ENCODE measurements around the gene DSCAML1.

- TF ChIP-seq PKNOX1 (IDR thresholded peaks at IDR 0.05) (no peak), BHLHE40 (IDR thresholded peaks at IDR 0.05; ENCODE audit: borderline replicate concordance) (no peak), ELF4 (IDR thresholded peaks at IDR 0.05) (no peak), FOXK2 (IDR thresholded peaks at IDR 0.05) (no peak), ARNT (IDR thresholded peaks at IDR 0.05) (no peak), NFRKB (IDR thresholded peaks at IDR 0.05) (no peak)
Measured at GRCh38 chr11:117634756-117635603, 162.0 kb downstream of the DSCAML1 start.
